EH (cell line): Measurements from ENCODE around the gene TMEM253.

ENCODE experiments used
- DNase-seq: peaks from one replicate; pipeline ENCODE4 v3.0.0-alpha.2; 2015; ENCODE audit warnings: low read depth

Gene TMEM253

DNA sequence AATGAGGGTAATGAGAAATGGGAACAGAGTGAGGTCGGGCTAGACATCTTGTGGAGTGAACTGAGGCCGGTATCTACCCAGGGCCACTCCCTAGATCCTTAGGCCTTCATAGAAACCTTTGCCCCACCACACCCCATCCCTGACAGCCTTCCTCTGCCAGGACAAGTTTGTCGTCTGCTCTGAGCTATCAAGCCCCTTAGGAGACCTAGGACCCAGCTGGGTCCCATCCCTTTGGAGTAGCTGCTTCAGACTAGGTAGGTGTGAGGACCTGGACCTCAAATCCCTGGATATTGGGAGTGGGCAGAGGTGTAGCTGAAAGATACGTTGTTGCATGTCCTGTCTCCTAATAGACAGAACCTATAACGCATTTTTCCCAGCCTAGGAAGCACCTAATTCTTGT is at the start of gene TMEM253:
Gene TMEM253 (plus strand): TSS at position 136 of the 400 bp plus-strand sequence. CDS start 278 bp downstream, outside the sequence.
- no peak for DNase-seq

DNA sequence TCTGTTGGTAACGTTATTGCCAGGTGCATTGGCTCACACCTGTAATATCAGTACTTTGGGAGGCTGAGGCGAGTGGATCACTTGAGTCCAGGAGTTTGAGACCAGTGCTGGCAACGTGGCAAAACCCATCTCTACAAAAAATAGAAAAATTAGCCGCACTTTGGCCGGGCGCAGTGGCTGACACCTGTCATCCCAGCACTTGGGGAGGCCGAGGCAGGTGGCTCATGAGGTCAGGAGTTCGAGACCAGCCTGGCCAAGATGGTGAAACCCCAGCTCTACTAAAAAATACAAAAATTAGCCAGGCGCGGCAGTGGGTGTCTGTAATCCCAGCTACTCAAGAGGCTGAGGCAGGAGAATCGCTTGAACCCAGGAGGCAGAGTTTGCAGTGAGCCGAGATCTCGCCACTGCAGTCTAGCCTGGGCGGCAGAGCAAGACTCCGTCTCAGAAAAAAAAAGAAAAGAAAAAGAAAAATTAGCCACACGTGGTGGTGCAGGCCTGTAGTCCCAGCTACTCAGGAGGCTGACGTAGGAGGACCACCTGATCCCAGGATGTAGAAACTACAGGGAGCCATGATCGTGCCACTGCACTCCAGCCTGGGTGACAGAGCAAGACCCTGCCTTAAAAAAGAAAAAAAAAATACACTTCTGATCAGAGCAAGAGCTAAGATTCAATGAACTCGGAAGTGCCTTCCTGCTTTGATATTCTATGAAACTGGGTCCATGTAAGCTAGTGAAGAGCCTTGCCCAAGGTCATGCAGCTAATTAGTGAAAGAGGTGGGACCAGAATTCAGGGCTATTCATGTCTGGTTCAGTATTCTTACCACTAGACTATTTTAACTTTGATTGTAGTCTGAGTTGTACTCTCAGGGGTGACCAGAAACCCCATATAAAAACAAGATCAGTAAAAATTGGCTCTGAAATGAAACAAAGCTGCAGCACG is 47.4 kb upstream of the TMEM253 start:
- DNase-seq: no peak

DNA sequence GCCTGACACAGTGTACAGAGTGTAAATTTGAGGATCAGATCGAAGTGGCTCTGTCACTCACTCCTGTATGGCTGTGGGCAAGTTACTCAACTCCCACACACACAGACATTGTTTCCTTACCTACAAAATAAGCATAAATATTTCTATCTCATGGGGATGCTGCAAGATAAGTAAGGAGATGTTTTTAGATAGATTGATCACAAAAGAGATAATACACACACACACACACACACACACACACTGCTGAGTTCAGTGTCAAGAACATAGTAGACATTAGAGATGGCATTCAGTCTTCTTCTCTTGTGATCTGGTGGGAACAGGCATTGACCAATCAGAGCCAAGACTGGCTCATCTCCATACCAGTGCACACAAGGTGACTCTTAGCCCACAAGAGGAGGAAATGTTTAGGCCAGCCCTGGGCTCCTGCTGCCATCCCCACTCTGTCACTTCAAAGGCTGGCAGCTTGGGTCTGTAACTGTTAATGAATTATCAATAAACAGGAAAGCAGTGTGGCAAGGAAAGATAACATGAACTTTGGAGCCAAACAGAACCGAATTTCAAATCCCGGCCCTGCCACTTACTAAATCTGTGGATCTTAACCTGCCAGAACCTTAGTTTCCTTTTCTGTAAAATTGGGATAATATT is 46.6 kb upstream of the TMEM253 start:
- DNase-seq: no peak

DNA sequence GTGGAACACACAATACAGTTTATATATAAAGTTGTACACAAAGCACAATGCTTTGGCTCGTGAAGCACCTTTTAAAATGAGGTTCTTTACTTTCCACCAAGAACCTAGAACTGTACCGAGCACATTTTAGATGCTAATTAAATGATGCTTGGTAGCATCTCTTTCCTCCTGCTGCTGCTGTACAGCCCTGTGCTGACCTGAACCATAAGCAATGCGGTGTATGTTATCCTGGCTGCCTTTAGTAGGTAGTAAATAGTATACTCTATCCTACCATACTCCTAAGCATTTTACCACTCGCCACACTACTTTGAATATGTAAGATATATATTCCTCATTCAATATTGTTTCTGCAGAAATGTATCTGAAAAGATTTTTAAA is 46.1 kb upstream of the TMEM253 start:
- no peak for DNase-seq

DNA sequence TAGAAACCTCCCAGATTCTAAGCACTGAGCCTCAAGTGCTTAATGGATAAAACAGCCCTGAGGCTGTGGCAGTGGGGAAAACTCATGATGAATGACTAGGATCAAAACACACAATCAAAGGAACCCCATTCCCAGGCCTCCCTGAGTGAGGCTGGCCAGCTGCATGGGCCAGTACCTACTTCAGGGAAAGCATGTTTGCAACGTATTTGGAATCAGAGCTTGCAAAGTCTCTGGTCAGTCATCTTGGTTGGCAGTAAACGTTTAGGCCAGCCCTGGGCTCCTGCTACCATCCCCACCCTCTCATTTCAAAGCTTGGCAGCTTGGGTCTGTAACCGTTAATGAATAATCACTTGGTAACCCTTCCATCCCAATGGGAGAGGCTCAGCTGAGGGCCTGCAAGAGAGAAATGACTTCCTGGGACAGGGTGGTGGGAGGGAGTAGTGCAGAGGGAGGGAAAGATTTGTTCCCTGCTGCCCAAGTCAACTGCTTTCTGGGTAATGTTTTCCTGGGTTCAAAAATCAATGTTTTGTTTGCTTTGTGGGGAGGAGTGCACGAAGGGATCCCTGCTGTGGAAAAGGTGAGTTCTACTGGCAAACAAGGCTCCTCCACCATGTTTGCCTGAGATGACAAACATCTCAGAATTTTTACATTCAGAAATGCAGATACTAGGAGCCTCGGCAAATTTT is 45.3 kb upstream of the TMEM253 start:
- DNase-seq: no peak

DNA sequence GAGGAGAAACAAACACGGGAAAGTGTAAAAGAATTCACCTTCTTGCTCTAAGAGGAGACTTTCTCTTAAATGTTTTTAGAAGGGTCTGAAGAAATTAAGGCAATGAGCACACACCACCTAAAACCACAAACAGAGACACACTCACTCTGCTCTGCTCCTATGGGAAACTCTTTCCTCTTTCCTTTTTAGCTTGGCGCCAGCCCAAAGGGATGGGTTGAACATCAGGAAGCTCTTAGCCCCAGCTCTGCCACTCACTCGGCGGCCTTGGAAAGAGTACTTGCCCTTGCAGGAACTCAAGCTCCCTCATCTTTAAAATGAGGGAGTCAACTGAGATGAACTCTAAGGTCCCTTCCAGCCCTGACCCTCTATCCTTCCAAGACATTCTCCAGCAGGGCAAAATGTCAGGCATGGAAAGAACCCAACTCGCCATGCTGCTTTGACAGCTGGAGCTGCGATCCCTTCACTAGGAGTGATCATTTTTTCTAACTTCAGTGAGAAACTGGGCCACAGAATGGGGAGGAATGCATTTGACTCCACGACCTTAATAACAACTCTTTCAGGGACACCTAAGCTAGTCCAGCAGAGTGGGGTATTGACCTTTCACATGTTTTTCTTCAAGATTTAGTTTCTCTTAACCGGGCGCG is 44.2 kb upstream of the TMEM253 start:
- DNase-seq: peak; percentile 63

DNA sequence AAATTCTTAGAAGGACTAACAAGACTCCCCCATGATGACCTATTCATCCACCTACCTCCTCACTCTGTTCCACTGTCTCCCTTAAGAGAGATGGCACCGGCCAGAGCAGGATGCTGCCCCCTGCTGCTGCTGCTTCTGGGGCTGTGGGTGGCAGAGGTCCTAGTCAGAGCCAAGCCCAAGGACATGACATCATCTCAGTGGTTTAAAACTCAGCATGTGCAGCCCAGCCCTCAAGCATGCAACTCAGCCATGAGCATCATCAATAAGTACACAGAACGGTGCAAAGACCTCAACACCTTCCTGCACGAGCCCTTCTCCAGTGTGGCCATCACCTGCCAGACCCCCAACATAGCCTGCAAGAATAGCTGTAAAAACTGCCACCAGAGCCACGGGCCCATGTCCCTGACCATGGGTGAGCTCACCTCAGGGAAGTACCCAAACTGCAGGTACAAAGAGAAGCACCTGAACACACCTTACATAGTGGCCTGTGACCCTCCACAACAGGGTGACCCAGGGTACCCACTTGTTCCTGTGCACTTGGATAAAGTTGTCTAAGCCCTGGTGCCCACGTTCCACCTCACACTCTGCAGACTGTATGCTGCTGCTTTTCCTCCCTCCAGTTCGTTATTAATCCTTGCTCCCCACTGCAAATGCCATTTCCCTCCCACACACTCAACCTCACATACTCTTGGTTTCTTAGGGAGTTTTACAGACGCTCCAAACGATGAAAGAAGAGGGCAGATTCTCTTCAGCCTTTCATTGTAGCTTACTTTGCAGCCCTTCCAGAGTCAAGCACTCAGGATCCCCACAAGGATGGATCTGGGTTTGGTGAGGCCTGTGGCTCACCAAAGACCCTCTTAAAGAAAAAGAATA is 42.8 kb upstream of the TMEM253 start, which contains the start of gene RNASE8:
Gene RNASE8 (plus strand): TSS at position 20 of the 873 bp plus-strand sequence. CDS start 71 bp downstream, at position 91.
- peak; percentile 50 for DNase-seq

DNA sequence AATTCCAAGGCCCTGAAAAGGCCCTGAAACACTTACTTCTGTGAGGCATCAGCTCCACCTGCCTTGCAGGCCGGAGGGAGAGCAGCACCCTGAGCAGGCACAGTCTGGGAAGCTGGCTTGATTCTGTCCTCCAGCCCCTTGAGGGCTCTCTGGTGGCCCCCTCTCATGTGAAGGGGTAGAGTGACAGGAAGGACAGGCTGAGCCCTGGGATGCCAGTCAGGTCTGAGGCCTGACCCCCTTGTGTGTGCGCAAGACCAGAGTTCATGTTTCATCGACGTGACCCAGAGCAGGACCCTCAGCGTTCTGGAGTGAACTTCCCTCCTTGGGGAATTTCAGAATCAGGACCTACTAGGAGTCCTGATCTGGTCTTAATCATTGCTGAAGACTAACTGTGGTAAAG is 42.0 kb upstream of the TMEM253 start:
- DNase-seq: no peak

DNA sequence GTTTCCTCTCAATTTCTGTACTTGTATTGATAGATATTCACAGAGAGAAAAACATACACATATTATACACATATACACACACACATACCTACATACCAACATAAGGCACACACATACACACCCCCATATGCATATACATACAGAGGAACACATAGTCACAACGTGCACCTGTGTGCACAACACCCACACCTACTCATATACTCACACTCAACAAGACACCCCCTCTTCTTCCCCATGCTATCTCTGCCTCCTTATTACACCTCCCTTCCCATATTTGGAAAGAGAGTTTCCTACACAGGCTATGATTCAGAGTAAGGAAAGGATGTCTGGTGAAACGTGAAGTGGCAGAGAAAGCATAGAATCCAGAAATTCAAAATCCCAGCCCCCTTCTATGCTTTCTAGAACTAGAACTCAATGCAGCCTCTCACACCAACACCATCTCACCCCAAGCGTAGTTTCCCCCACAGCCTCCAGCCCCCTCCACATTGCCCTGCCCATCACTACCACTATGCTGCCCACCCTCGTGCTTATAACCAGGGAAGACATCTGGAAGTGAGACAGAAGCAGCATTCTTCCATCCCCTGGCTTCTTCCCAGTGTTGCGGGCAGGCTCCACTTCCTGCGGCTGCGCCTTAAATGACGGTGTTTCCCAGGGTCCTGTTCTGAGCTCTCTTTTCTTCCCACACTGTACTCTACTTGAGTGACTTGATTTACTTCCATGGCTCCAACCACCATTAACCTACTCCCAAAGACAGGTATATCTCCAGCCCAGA is 40.8 kb upstream of the TMEM253 start:
- DNase-seq: peak; percentile 65

DNA sequence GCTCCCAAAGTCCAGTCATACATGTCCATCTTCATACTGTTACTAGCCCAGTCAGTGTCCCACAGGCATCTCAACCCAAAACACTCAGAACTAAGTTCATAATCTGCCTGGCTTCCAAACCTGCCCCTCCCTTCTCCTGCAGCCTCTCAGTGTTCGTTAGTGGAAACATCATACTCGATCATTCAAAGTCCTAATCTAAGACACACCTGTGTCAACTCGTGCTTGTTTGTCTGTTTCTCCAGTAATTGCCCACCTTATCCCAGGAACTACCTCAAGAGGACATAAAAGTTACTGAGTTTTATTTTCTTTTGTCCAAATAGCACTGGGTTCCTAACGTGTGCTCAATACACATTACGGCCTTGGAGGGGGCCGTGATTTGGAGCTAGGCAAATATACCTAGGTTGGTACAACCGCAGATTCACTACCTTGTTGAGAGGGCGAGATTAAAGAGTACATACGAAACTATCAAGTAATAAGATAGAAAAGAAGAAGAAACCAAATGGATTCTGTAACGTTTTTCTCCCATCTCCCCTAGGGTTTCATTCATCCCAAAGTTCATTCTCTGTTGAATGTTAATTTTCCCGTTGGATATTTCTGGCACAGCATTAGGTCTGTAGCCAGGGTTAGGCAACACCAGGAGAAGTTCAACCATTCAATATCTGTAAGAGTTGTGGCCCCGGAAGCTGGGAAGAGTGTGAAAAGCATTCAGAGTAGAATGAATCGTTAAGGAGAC is 40.1 kb upstream of the TMEM253 start:
- DNase-seq: no peak

DNA sequence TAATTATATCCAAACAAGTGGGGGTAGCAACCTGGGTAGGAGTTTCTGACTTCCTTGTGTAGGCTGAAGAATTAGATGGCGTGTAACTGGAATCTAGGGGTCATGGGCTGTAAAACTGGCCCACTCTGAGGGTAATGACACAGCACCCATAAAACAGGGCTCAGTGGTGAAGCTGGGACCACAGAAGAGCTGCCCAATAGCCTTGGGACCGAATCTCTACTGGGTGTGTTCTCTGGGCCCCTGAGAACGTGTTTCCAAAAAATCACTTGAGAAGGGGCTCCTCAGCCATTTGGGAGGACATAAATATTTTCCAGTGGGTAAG is 39.6 kb upstream of the TMEM253 start:
- DNase-seq: no peak

DNA sequence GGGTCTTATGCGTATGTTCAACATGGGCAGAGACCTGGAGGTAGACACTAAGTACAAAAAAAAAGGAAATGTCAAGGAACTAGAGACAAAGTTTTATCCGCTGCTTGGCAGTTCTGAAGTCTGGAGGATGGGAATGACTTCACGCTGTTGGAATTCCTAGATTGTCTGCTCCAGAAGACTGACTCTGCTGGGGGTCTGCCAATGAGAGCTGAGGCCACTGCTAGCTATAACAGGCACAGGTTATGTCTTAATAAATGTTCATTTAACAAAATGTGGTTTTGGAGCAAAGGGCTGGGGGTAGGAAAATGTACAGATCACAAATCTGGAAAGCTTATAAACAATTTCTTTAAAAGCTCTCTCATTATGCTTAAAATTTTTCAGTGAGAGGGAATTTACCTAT is 37.4 kb upstream of the TMEM253 start:
- peak; percentile 91 for DNase-seq

DNA sequence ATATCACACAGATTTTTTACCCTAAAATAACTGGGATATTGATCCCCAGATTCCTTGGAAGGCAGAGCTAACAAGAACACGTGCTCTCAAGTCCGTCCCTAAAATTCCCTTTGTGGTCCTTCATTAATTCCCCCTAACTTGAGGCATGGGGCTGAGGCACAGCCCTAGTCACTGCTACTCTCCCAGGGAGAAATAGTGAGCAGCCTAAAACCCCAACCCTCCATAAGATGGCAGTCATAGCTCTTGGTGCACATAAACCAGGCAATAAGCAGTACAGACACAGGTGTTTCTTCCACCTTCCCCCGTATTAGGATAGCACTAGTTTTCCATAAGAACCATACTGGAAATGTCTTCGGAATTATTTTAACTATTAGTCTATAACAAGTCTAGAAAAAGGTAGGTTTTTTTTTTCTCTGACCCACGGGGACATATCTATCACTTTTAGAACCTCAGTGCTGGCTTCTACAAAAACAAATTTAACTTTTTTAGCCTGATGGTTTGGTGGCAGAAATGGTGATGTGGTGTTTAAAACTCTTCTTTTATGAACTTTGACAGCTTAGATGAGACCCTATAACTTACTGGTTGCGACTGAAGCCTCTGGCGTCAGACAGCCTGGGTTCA is 33.9 kb upstream of the TMEM253 start:
- DNase-seq: no peak

DNA sequence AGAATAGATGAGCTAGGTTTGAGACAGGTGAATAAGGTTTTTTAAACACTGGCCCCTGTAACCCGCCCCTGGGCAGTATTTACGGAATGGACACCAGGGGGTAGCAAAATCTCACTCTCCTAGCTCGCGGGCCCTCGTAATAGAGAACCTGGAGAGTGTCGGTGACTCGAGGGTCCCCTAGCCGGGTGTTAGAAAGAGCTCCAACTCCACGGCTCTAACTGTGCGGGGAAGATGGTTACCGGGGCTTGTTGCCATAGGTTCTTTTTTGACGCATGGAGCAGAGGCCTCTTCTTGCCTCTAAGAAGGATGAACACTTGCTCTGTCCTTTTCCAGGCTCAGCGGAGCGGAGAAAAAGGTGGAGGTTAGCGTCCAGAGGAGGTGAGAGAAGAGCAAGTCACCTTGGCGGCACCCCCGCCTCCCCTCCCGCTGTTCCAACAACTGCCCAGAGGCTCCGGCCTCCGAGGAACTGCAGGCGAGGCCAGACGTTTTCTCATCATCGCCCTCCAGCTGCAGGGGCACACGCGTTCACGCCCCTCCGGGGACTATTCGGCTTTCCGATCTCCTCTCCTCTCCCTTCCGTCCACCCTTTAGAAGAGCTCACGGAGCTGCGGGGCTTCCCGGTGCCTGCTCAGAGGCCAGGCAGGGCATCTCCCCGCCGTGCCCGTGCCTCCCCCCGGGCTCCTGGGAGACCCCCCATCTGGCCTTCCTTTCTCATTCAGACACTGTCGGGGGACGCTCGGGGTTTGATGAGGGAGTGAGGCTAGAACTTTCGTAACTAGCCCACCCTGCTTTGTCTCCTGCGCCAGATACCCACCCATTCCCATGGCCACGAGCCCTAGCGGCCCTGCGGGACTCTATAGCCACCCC is 32.1 kb upstream of the TMEM253 start:
- DNase-seq: peak; percentile 70

DNA sequence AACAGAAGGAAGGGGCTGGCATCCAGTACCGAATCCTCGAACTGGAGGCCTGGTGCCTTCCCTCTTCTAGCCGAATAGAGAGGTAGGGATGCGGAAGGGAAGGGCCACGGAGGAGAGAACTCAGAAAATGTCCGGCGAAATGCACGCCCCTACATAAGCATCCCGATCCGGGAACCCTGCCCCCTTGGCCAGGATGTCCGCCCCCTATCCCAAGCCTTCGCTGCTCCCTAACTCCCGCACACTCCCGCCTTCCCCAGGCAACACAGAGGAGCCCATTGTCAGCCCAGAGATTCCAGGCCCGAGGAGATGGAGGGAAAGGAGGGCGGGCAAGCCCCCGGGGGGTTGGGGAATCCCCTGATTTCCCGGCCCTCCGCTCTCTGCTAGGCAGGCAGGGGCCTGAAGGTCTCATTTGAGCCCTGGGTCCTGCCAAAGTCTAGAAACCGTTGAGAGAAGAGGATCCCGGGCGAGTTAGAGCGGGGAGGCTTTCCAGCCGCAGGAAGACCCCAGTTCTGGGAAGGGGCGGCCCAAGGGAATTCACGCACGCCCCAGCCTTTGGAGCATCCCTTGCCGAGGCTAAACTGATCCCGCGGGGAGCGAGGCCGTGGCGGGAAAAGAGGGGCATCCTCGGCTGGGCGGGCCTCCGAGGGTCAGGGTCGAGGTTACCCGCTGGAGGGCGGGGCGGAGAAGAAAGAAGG is 31.3 kb upstream of the TMEM253 start:
- peak; percentile 48 for DNase-seq

DNA sequence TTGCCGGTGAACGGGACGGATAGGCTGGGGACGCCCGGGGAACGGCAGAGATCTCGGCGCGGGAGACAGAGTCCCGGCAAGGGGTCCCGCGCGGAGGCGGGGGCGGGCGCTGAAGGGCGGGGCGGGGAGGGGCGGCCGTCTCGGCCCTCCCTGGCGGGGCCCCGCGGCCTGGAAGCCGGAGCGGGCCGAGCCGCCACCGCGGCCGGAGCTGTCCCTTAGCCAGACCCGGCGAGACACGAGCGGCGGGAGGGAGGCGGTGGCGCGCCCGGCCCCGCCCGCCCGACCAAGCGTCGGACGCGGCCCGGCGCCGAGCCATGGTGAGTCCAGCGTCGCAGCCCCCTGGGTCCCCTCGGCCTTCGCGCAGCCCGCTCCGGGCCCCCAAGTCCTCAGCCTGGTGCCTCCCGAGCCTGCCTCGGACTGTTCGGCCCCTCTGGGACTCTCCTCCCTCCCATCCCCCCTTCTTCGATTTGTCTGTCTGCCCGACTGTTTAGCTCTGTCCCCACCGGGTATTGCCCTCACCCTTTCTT is 30.7 kb upstream of the TMEM253 start, which contains the start of gene ARHGEF40:
Gene ARHGEF40 (plus strand): TSS at position 222 of the 527 bp plus-strand sequence. CDS start 93 bp downstream, at position 315.
- peak; percentile 69 for DNase-seq

DNA sequence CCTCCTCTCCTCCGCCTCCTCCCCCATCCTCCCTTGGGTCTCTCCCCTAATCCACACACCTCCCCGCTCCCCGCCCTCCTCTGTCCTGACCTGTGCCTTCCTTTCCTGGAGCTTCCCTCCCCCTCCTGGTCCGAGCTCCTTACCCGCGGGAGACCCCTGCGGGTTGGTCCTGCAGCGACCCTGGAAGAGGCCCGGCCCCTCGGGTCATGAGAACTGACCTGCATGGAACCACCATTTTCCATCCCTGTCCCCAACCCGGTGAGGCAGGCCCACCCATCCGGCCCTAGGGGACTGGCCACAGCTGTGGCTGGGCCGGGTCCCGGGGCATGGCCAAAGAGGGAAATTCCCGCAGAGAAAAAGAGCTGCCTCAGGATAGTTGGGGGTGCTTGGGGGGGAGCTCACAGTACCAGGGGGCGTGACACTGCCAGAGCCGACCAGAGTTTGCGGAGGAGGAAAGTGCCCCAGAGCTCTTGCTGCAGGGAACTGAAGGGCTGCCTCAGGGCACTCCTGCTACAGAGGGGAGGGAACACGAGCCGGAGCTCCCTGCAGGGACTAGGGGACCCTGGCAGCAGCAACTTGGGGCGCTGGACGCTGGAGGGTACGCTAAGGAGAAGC is 30.1 kb upstream of the TMEM253 start:
- DNase-seq: peak; percentile 59
